B cell (primary cell): ENCODE measurements around the gene CXCR3.

ENCODE experiments used
- CTCF ChIP-seq: fragments of 200-600 bp; IDR thresholded peaks from one replicate; pipeline ENCODE4 v1.8.0; 2022; ENCODE audit warnings: antibody characterized with exemption, mild to moderate bottlenecking
- EZH2 ChIP-seq: IDR thresholded peaks from 2 replicates; pipeline ENCODE4 v1.6.1; 2012; ENCODE audit warnings: borderline replicate concordance, low read depth, mild to moderate bottlenecking, moderate library complexity, low read length; ENCODE audit not compliant: insufficient read depth, poor library complexity, severe bottlenecking

- TF ChIP-seq CTCF = no peak
- TF ChIP-seq EZH2 = no peak
These were observed 569 bp downstream of the CXCR3 start for GRCh38 chrX:71617742-71618141.
